Suprapubic skin (tissue), 3 donors: ENCODE results near the gene TECTA.

Source experiments
- EP300 ChIP-seq: sonication (generic); formaldehyde crosslinking; IDR thresholded peaks from one replicate; pipeline ENCODE4 v1.6.1; 2017; ENCODE audit warnings: antibody characterized with exemption
- POLR2A ChIP-seq, 2 donors: fragments of 450-650 bp; IDR thresholded peaks; one replicate each; pipeline ENCODE4 v1.6.1; 2017; ENCODE audit warnings: antibody characterized with exemption in 2 of 2, mild to moderate bottlenecking in 2 of 2, moderate library complexity in 2 of 2
- TF ChIP-seq, protein P1 (sequence below), 2 donors: fragments of 200-600 bp in 1 of 2; fragments of 450-650 bp in 1 of 2; sonication (generic) in 1 of 2; IDR thresholded peaks; one replicate each; pipeline ENCODE4 v1.5.1; 2016 to 2019; ENCODE audit warnings: antibody characterized with exemption in 2 of 2, mild to moderate bottlenecking in 1 of 2, moderate library complexity in 1 of 2

DNA sequence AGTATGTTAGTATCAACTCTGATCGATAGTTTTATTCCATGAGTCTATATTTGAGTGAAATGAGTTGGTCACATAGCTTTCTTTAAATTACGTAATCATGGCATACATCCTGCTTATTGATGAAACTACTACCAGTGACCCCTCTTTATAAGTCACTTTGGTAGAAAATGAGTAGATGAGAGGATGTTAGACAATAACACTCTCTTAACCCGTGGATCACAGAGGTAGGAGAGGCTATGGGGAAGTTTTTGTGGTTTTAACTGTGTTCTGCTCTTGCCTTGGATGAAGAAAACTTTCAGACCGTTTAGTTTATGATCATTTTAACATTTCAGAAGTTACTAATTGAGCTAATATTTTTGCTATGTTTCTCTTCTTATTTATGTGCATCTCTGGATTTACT lies 43.1 kb upstream of the TECTA start:
- TF ChIP-seq, protein P1, sequence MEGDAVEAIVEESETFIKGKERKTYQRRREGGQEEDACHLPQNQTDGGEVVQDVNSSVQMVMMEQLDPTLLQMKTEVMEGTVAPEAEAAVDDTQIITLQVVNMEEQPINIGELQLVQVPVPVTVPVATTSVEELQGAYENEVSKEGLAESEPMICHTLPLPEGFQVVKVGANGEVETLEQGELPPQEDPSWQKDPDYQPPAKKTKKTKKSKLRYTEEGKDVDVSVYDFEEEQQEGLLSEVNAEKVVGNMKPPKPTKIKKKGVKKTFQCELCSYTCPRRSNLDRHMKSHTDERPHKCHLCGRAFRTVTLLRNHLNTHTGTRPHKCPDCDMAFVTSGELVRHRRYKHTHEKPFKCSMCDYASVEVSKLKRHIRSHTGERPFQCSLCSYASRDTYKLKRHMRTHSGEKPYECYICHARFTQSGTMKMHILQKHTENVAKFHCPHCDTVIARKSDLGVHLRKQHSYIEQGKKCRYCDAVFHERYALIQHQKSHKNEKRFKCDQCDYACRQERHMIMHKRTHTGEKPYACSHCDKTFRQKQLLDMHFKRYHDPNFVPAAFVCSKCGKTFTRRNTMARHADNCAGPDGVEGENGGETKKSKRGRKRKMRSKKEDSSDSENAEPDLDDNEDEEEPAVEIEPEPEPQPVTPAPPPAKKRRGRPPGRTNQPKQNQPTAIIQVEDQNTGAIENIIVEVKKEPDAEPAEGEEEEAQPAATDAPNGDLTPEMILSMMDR (IDR thresholded peaks at IDR 0.05), result no peak
- TF ChIP-seq POLR2A (IDR thresholded peaks at IDR 0.05) (no peak), EP300 (no peak)
